ENCODE data around the gene PCGF2. TPM values are rescaled to one million over a fixed set of nuclear protein-coding genes. Genes with fewer than 3 reads are reported as not detected.

Gene PCGF2
- total RNA-seq, 1 donor from 2014 or later, result 64.8 TPM

DNA sequence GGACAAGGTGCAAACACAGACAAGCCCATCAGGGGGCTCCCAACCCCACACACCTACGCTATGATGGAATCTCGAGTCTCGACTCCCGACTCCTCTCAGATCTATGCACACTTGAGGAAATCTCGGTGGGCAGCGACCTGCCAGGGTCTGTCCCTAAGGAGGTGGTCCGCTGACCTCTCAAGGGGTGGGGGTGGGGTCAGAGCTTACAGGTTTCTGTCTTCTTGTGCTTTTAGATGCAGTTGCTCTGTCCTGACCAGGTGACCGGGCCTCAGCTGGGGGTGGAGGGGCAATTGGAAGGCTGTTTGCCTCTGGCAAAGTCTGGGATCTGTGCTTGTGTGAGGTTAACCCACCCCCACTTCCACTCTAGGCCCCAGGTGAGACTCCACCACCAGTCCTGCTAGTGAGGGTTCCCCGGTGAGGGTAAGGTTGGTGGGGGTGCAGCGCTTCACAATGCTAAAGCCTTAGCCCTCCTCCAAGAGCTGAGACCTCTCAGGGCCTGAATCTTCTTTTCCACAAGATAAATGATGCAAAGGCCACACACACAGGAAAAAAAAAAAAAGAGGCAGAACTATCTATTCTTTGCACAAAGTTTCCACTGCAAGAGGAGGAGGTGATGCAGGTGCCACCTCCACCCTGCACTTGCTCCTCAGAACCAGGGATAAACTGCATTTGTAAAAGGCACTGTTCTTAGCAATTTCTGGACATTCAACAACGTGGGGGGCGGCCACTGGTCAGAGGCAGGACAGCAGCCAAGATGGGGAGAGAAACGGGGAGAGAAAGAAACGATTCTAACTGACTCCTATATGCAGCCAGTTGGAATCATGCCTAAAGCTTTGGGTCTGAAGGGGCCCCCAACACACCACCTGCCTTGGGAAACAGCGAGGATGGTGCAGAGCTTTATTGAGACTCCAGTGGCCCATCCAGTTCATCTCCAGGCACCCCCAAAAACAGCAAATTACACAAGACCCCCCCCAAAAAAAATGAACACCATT, 13.9 kb downstream of the PCGF2 start:
- Histone ChIP-seq H3K27me3 (no peaks in the 10 kb centered on the region), H3K36me3 (peaks cover 19 to 49% of the 10 kb centered on the region in 2 donors), H3K4me1 (peaks cover 5 to 21% of the 10 kb centered on the region in 2 donors), H3K9me3 (no peaks in the 10 kb centered on the region), H3K4me3 (no peak overlapping the region), H3K27ac (peak overlapping the region; percentile 19 to 36)
- no peak for DNase-seq (ENCODE audit: low spot score in 2 of 2)
- peak in 1 of 3 experiments; percentile 7 for TF ChIP-seq CTCF (IDR thresholded peaks at IDR 0.05)
- intact Hi-C loops (cut with DNase I), result loop anchor here (5.0 kb wide), 1 partner anchor 57 kb away; no protein-coding TSS in a partner anchor

GRCh38 chr17:38733282-38733981, 14.7 kb downstream of the PCGF2 start:
- Histone ChIP-seq H3K4me1 (peaks cover 5 to 24% of the 10 kb centered on the region in 2 donors), H3K36me3 (peaks cover 10 to 41% of the 10 kb centered on the region in 2 donors), H3K9me3 (no peaks in the 10 kb centered on the region), H3K27ac (peak overlapping the region in 1 of 2 donors; percentile 19), H3K4me3 (no peak overlapping the region), H3K27me3 (no peaks in the 10 kb centered on the region)
- intact Hi-C loops (cut with DNase I), result loop anchor here (5.0 kb wide), 1 partner anchor 56 kb away; no protein-coding TSS in a partner anchor
- no peak for TF ChIP-seq CTCF (IDR thresholded peaks at IDR 0.05)
- DNase-seq (ENCODE audit: low spot score in 2 of 2), result no peak

DNA sequence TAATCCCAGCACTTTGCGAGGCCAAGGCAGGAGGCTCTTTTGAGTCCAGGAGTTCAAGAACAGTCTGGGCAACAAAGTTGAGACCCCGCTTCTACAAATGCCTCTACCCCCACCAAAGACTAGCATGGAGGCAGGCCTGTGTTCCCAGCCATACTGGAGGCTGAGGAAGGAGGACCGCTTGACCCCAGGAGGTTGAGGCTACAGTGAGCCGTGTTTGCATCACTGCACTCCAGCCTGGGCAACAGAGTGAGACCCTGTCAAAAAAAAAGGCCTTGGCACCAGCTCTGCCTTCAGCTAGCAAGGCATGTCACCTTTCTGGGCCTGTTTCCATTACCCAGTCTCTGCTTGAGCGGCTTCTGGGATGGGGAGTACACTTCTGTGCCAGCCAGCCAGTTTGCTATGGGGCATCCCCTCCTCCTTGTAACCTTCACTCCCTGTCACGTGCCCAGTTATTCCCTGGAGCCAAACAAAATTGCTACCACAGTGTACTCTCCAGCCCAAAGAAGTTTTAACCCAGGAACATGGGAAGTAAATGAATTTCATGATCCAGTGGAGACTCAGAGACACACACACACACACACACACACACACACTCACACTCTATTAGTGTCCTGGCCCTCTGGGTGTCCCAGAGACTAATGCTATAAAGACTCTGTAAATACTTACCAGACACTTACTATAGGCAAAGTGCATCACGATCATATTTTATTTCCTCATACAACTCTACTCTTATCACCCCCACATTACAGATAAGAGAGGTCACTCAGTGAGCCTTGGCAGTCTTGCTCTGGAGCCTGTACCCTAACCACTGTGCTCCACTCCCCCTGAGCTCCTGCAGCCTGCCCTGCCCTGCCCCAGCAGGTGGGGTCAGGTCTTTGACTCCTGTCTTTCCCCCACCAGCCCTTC, 15.5 kb downstream of the PCGF2 start:
- peak overlapping the region; percentile 86 to 89 for H3K27ac ChIP-seq
- no peak overlapping the region for H3K4me3 ChIP-seq
- no peaks in the 10 kb centered on the region for H3K27me3 ChIP-seq
- H3K4me1 ChIP-seq, result peaks cover 5 to 24% of the 10 kb centered on the region in 2 donors
- peaks cover 6 to 33% of the 10 kb centered on the region in 2 donors for H3K36me3 ChIP-seq
- TF ChIP-seq CTCF (IDR thresholded peaks at IDR 0.05), result no peak
- H3K9me3 ChIP-seq, result no peaks in the 10 kb centered on the region
- no peak for DNase-seq (ENCODE audit: low spot score in 2 of 2)
- intact Hi-C loops (cut with DNase I), result loop anchor here (5.0 kb wide), 1 partner anchor 55 kb away; no protein-coding TSS in a partner anchor

DNA sequence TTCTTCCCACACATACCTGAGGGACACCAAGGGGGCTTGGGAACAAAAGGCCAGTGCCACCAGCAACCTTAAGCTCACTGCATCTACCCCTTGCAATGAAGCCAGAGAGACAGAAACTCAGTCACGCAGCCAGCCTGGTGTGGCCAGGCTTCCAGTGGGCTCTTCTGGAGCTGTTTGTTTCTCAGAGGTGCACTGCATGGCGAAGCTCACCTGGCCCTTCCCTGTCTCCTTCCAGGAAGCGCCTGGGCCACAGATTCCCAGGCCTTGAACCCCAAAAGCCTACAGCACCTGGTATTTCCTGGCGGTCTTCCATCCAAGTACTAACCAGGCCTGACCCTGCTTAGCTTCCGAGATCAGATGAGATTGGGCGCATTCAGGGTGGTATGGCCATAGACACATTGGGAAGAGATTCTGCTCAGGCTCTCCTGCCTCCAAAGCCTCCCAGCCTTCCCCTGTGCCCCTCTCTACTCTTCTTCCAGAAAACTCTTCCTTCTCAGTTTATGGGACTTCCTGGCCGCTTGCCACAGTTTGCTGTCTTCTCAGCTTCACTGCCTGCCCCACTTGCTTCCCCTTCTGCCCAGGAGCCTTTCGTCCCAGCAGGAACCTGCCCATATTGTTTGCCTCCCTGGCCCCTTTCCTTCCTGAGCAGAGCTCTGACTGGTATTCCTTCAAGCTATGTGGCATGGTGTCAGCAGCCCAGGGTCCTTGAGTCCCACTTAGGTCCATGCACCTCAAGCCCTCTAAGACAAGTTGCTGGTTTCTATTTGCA, 16.4 kb downstream of the PCGF2 start:
- H3K9me3 ChIP-seq, result no peaks in the 10 kb centered on the region
- H3K4me1 ChIP-seq, result peaks cover 5 to 24% of the 10 kb centered on the region in 2 donors
- H3K27me3 ChIP-seq, result no peaks in the 10 kb centered on the region
- H3K36me3 ChIP-seq, result peaks cover under 1 to 24% of the 10 kb centered on the region in 2 donors
- intact Hi-C loops (cut with DNase I), result loop anchor here (5.0 kb wide), 1 partner anchor 54 kb away; no protein-coding TSS in a partner anchor
- no peak for DNase-seq (ENCODE audit: low spot score in 2 of 2)
- peak overlapping the region in 1 of 2 donors; percentile 93 for H3K4me3 ChIP-seq
- peak overlapping the region; percentile 86 to 89 for H3K27ac ChIP-seq
- TF ChIP-seq CTCF (IDR thresholded peaks at IDR 0.05), result no peak

All from ascending aorta (tissue), 2 donors.